Small intestine (tissue), 7 donors: Measurements from ENCODE around the gene HECTD2. TPM values are rescaled to one million over a fixed set of nuclear protein-coding genes. Genes with fewer than 3 reads are reported as not detected.

Experiments
- DNase-seq, 2 donors: peaks; one replicate each; pipeline versions ENCODE4 v3.0.0 to v3.0.0-alpha.2; 2013
- FAIRE-seq: peaks from 2 replicates; lab custom pipeline; 2012; peaks lifted over from hg19 to GRCh38; lab: Jason Lieb, UNC
- H3K27ac ChIP-seq, 3 donors: one replicate each; pipeline ENCODE4 v1.5.1; 2013; ENCODE audit warnings: low read length in 2 of 3, mild to moderate bottlenecking in 2 of 3, control low read depth in 1 of 3, inconsistent platforms in 1 of 3, low read depth in 1 of 3, moderate library complexity in 1 of 3
- H3K27me3 ChIP-seq, 3 donors: one replicate each; pipeline ENCODE4 v1.6.1; 2013; ENCODE audit warnings: low read length in 3 of 3, inconsistent platforms in 1 of 3; ENCODE audit not compliant: control insufficient read depth in 3 of 3, insufficient read depth in 3 of 3
- H3K36me3 ChIP-seq, 3 donors: one replicate each; pipeline ENCODE4 v1.6.1; 2013; ENCODE audit warnings: low read length in 3 of 3, inconsistent platforms in 1 of 3, low read depth in 1 of 3, mild to moderate bottlenecking in 1 of 3, moderate library complexity in 1 of 3; ENCODE audit not compliant: control insufficient read depth in 3 of 3, insufficient read depth in 2 of 3
- H3K4me1 ChIP-seq, 3 donors: one replicate each; pipeline ENCODE4 v1.6.1; 2013; ENCODE audit warnings: low read length in 2 of 3, inconsistent platforms in 1 of 3, low read depth in 1 of 3, mild to moderate bottlenecking in 1 of 3, moderate library complexity in 1 of 3; ENCODE audit not compliant: control insufficient read depth in 3 of 3, insufficient read depth in 2 of 3
- H3K4me3 ChIP-seq, 3 donors: one replicate each; pipeline ENCODE4 v1.5.1; 2013; ENCODE audit warnings: low read length in 3 of 3, control low read depth in 1 of 3, inconsistent platforms in 1 of 3, low read depth in 1 of 3, mild to moderate bottlenecking in 1 of 3, moderate library complexity in 1 of 3
- H3K9me3 ChIP-seq, 2 donors: one replicate each; pipeline ENCODE4 v1.6.1; 2013; ENCODE audit warnings: low read depth in 1 of 2, low read length in 1 of 2; ENCODE audit not compliant: control insufficient read depth in 2 of 2, insufficient read depth in 1 of 2
- WGBS, 3 donors: extraction: QIAGEN DNeasy Blood & Tissue Kit; methylation state at CpG; one replicate each; pipeline ENCODE4 v1.1.7; 2013; 5-methylcytosine and 5-hydroxymethylcytosine counted together
- polyA plus RNA-seq, 4 donors: library from polyadenylated mRNA; stranded (reverse) in 3 of 4; unstranded in 1 of 4; fragments of 200-250 nt in 3 of 4; fragments of 120-200 nt in 1 of 4; gene quantifications; one replicate each; pipeline versions ENCODE4 v1.2.1 to v1.2.3, GENCODE V29; 2013
- donor health status: healthy with polysubstance abuse.
- donor health status: control.
- donor health status: control.
- donor health status: Bipolar disorder and iron deficiency.
- donor health status: healthy.

HECTD2 gene
- polyA plus RNA-seq, 4 donors = 0.89 to 10.7 (median 2.3) TPM

- WGBS, 3 donors = 84 to 87% (median 86%) methylated on average over 5 of the region's 5 CpGs
- H3K27me3 ChIP-seq = no peaks in the 10 kb centered on the region
- no peak for FAIRE-seq
Observed at GRCh38 chr10:91511549-91512330, 101.6 kb downstream of the HECTD2 start.

DNA sequence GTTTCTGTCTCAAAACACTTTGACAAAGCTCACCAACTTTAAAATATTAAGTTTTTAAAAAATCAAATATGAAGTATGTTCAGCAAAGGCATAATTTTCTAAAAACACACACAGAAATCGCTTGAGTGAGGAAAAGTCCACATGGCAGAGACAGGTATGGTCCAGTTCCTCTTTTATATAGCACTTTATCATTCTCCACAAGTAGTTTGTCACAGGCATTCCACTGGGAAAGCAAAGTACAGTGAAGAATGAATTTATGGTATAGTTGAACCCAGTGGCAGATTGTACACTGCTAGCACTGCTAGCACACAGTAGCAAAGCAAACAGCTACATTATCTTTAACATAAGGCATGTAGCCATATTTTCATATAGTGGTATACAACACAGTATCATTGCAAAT, 102.3 kb downstream of the HECTD2 start:
- Histone ChIP-seq H3K27ac (peak overlapping the region in 1 of 3 donors; percentile 64), H3K4me3 (no peak overlapping the region), H3K27me3 (no peaks in the 10 kb centered on the region), H3K36me3 (no peaks in the 10 kb centered on the region), H3K9me3 (no peaks in the 10 kb centered on the region), H3K4me1 (peaks cover 0 to 5% (median 0%) of the 10 kb centered on the region in 3 donors)
- WGBS, 3 donors = 41 to 79% (median 45%) methylated on average over 1 of the region's 1 CpG
- DNase-seq (peak; percentile 32 to 70), FAIRE-seq (no peak)

More at GRCh38 chr10:91511549-91512330, 101.6 kb downstream of the HECTD2 start:
- Histone ChIP-seq H3K4me3 (no peak overlapping the region), H3K9me3 (no peaks in the 10 kb centered on the region), H3K4me1 (peaks cover 0 to 5% (median 0%) of the 10 kb centered on the region in 3 donors), H3K36me3 (no peaks in the 10 kb centered on the region), H3K27ac (peak overlapping the region in 1 of 3 donors; percentile 64)
- no peak for DNase-seq

GRCh38 chr10:91513598-91514424, 103.7 kb downstream of the HECTD2 start:
- 63 to 92% (median 71%) methylated on average over 2 of the region's 2 CpGs for WGBS, 3 donors
- DNase-seq = no peak
- Histone ChIP-seq H3K36me3 (no peaks in the 10 kb centered on the region), H3K9me3 (no peaks in the 10 kb centered on the region), H3K27me3 (no peaks in the 10 kb centered on the region), H3K4me1 (peaks cover 0 to 5% (median 0%) of the 10 kb centered on the region in 3 donors), H3K27ac (no peak overlapping the region), H3K4me3 (no peak overlapping the region)
- peak; percentile 36 for FAIRE-seq

GRCh38 chr10:91514787-91515186, 104.6 kb downstream of the HECTD2 start:
- Histone ChIP-seq H3K27me3 (no peaks in the 10 kb centered on the region), H3K9me3 (no peaks in the 10 kb centered on the region), H3K36me3 (no peaks in the 10 kb centered on the region), H3K4me1 (peaks cover 0 to 5% (median 0%) of the 10 kb centered on the region in 3 donors), H3K4me3 (no peak overlapping the region), H3K27ac (no peak overlapping the region)
- FAIRE-seq (no peak), DNase-seq (no peak)
- WGBS, 3 donors = 92 to 100% (median 92%) methylated on average over 1 of the region's 1 CpG

- H3K36me3 ChIP-seq = no peaks in the 10 kb centered on the region
- H3K4me3 ChIP-seq = no peak overlapping the region
- H3K27me3 ChIP-seq = no peaks in the 10 kb centered on the region
- no peaks in the 10 kb centered on the region for H3K9me3 ChIP-seq
- H3K4me1 ChIP-seq = peaks cover 0 to under 1% (median 0%) of the 10 kb centered on the region in 3 donors
- FAIRE-seq = no peak
- DNase-seq = no peak
- no peak overlapping the region for H3K27ac ChIP-seq
Observed at GRCh38 chr10:91517394-91517793, 107.2 kb downstream of the HECTD2 start.

DNA sequence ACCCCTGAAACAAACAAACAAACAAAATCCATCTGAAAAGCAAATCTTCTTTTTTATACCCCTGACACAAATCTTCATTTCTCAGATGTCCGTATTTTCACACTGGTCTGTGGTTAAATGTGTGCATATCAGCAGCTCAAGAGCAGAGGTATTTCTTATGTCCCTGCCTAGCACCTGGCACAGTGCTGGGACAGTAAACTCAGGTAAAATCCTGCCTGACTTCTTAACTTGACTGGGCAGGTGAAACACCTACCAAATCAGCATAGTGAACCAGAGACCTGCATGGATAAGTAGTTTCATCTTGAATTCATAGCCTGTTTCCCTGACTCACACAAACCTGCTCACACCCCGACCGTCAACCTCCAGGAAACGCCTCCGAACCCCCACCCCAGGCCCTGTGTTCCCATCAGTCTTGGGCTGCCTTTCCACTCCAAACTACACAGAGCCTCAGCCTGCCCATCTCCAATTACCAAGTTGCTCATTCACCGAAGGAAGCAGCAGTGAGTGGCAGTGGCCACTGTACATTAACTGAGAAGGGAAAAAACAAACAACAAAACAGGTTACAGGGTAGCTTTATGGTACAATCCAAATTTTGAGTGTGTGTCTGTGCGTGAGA, 109.9 kb downstream of the HECTD2 start:
- Histone ChIP-seq H3K4me3 (no peak overlapping the region), H3K27ac (no peak overlapping the region), H3K27me3 (no peaks in the 10 kb centered on the region), H3K36me3 (no peaks in the 10 kb centered on the region), H3K4me1 (no peaks in the 10 kb centered on the region), H3K9me3 (no peaks in the 10 kb centered on the region)
- WGBS, 3 donors = 76 to 84% (median 82%) methylated on average over 7 of the region's 7 CpGs
- DNase-seq = no peak
- no peak for FAIRE-seq

DNA sequence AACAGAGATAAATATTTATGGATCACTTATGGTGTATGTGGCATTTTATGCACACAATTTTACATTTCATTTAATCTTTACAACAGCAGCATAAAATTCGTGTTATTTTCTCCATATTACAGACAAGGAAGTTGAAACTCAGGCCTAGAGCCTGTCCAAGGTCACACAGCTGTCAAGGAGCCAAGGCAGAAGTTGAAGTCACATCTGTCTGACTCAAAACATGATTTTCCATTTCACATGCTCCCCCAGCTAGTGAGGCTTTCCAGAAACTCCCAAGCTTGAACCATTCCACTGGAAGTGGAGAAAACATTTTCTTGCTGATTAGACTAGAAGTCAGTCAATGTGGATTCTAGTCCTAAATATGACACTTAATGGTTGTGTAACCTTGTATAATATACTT, 110.5 kb downstream of the HECTD2 start:
- H3K27me3 ChIP-seq = no peaks in the 10 kb centered on the region
- H3K36me3 ChIP-seq = no peaks in the 10 kb centered on the region
- H3K4me3 ChIP-seq = no peak overlapping the region
- no peaks in the 10 kb centered on the region for H3K4me1 ChIP-seq
- DNase-seq (peak in 1 of 2 donors; percentile 13), FAIRE-seq (no peak)
- no peaks in the 10 kb centered on the region for H3K9me3 ChIP-seq
- H3K27ac ChIP-seq = no peak overlapping the region
- WGBS, 3 donors = 3 to 20% (median 3%) methylated on average over 1 of the region's 1 CpG

GRCh38 chr10:91521439-91521838, 111.3 kb downstream of the HECTD2 start:
- no peaks in the 10 kb centered on the region for H3K9me3 ChIP-seq
- WGBS, 3 donors = 88 to 90% (median 89%) methylated on average over 1 of the region's 1 CpG
- H3K27ac ChIP-seq = no peak overlapping the region
- H3K4me3 ChIP-seq = no peak overlapping the region
- H3K4me1 ChIP-seq = no peaks in the 10 kb centered on the region
- H3K36me3 ChIP-seq = no peaks in the 10 kb centered on the region
- FAIRE-seq (no peak), DNase-seq (no peak)
- no peaks in the 10 kb centered on the region for H3K27me3 ChIP-seq
